Uterus (tissue), 2 donors: Measurements from ENCODE around the gene CDKN1C.

Experiments
- CTCF ChIP-seq, 4 experiments: fragments of 200-600 bp in 2 of 4; fragments of 450-650 bp in 2 of 4; sonication (generic) in 2 of 4; IDR thresholded peaks; one replicate each; pipeline ENCODE4 v1.5.1; 2016 to 2019; ENCODE audit warnings: antibody characterized with exemption in 4 of 4, mild to moderate bottlenecking in 2 of 4, moderate library complexity in 1 of 4
- POLR2A ChIP-seq, 2 donors: fragments of 450-650 bp; IDR thresholded peaks; one replicate each; pipeline ENCODE4 v1.6.1; 2016; ENCODE audit warnings: antibody characterized with exemption in 2 of 2, mild to moderate bottlenecking in 1 of 2, moderate library complexity in 1 of 2

DNA sequence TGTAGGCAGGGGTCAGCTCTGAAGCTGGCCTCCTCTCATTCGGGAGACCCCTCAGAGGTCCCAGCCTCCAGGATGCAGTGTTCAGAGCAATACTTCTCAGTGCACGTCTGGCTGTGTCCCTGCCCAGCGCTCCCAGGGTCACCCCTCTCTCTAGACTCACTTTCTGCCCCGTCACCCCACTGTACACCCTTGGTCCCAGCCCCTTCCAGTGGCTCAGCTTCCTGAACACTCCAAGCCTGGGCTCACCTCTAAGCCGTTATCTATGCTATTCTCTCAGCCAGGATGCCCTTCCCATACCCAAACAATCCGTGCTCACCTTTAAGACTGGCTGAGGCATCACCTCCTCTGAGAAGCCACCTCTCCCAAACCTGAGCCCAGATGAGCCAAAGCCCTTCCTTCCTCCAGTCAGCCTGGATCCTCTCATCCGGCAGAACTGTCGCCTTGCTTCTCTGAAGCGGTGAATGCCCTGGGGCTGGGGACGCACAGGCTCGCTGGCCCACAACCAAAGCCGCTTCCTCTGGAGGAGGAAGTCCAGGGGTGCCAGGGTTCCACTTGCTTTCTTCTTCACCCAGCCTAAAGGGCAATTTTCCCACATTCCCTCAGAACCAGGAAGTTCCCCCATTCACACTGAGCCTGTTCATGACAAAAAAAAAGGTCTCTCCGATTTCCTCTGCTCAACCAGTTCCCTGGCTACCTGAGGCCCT, 13.7 kb upstream of the CDKN1C start:
- no peak for TF ChIP-seq POLR2A (IDR thresholded peaks at IDR 0.05)
- no peak for TF ChIP-seq CTCF (IDR thresholded peaks at IDR 0.05)
